SU-DHL-6 (cell line): ENCODE results near the gene HYDIN.

Source experiments
- CTCF ChIP-seq: fragments of 200-600 bp; sonication (generic); IDR thresholded peaks from one replicate; pipeline ENCODE4 v1.5.1; 2017; ENCODE audit warnings: antibody characterized with exemption, mild to moderate bottlenecking, low read length, moderate library complexity; ENCODE audit not compliant: insufficient read depth, poor library complexity, severe bottlenecking
- EZH2phosphoT487 ChIP-seq: fragments of 200-600 bp; sonication (generic), shearing (Covaris generic); conservative IDR thresholded peaks from 2 replicates; pipeline ENCODE4 v1.6.1; 2018; ENCODE audit warnings: mild to moderate bottlenecking, antibody characterized with exemption, low read length, moderate library complexity, mixed read lengths

GRCh38 chr16:70777496-70777895 is 453.0 kb downstream of the HYDIN start:
- TF ChIP-seq CTCF (no peak), EZH2phosphoT487 (no peak)
